GM19099 (cell line): ENCODE measurements around the gene SORCS2.

ENCODE experiments used
- POLR2A ChIP-seq: IDR thresholded peaks from 3 replicates; pipeline ENCODE4 v1.6.1; 2011; ENCODE audit warnings: low read depth; ENCODE audit not compliant: insufficient read length; ENCODE audit errors: extremely low read depth

Gene SORCS2

DNA sequence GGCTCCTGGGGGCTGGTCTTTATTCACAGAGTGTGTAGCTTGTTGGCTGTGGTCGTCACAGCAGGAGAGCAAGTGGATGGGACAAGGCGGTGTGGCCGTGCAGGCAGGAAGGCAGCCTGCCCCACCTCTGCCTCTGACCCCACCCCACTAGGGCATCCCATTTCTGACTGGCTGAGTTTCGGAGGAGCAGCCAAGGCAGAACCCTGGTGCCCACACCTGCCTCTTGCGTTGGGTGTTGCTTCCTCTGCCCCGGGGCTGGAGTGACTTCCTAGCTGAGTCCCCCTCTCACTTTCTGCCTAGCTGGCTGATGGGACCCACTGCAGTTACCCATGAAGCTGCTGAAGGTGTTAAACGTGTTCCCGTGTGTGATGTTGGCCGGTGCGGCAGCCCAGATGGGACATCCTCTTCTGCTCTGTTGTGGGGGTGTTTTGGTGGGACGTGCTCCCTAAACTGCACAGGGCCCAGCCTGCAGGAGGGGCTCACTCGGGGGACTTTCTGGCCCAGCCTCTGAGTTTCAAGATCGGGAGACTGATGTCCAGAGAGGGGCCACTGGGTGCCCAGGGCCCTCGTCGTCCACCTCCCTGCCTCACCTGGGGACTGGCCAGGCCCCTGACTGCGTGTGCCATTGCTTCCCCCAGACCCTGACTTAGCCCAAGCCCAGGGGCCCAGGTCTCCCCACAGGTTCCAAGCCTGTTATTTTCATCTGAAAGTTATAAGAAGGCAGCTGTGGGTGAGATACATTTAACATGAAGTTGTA, 140.9 kb downstream of the SORCS2 start:
- TF ChIP-seq POLR2A = no peak

GRCh38 chr4:7333801-7334421, 141.6 kb downstream of the SORCS2 start:
- no peak for TF ChIP-seq POLR2A

DNA sequence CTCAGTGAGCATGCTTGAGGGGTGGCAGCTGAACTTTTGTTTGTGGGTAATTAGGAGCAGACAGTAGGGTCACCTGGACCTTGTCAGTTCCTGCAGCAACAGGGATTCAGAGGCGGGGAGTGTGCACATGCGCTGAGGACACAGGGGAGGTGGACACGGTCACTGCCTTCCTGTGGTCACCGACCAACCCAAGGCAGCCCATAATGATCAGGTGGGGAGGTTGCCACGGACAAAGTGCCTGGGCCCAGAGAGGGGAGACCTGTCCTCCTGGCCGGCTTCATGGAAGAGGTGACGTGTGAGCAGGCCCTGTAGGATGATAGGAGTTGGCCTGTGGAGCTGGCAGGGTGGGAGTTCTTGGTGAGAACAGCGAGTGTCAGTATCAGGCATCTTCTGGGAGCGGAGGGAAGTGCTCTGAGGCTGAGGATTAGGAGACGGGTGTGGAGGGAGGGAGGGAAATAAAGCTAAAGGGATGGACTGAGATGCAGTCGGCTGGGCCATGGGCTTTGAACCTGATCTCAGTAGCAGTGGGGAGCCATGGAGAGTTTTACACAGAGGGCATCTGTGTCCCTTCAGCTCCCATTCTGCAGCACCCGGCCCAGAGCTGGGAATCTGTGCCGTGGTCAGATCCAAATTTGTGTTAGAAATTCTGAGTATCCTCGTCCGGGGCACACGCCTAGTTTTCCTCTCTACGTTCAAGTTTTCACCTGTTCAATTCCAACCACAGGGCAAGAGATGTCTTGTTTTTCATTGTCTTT, 142.4 kb downstream of the SORCS2 start:
- TF ChIP-seq POLR2A = no peak

DNA sequence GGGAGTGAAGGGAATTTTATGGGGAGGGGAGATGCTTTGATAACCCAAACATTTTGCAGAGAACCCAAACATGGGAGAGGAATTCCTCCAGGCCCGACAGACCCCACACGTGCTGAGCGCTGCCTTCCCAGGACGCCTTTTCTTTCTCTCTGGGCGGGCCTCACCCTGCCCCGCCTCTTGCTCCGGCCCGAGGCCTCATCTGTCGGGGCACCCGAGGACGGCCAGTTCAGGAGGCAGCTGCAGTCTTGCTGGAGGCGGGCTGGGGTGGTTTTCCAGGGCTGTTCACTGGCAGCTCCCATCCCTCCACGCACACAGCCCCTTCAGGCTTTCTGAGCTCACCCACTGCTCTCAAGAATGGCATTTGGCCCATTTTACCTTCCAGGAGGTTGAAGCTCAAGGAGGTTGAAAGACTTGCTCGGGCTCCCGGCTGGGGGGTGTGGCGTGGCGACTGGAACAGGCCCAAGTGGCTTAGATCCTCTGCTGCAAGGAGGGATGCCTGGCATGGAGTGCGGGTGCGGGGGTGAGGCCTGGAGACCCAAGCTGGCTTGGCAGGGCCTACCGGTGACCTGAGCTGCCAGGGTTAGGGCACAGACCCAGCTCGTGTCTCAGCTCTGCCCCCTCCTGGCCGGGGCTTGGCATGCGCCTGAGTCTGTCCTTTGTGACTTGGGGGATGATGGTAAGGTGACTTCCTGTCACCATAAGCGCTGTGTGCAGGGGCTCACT, 143.2 kb downstream of the SORCS2 start:
- no peak for TF ChIP-seq POLR2A

DNA sequence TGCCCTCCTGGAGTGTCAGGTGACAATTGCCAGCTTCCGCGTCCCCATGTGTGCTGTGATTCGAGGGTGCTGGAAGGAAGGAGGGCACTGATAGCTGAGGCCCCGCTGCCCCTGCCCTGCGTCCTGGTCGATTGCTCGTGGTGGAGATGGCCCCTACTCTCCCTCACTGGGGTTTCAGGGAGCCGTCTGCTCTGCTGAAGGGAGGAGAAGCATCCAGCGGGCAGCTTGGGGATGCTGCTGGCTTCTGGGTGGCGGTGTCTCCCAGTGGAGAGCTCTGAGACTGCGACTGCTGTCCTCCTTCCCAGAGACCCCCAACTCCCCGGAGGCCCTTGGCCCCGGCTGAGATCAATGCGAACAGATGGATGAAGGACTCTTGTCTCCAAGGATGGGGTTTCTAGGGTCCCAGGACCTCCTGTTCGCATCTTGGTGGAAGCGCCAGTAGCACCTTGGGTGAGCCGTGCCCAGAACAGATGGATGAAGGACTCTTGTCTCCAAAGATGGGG, 143.8 kb downstream of the SORCS2 start:
- no peak for TF ChIP-seq POLR2A

GRCh38 chr4:7336732-7337131, 144.4 kb downstream of the SORCS2 start:
- TF ChIP-seq POLR2A = no peak

DNA sequence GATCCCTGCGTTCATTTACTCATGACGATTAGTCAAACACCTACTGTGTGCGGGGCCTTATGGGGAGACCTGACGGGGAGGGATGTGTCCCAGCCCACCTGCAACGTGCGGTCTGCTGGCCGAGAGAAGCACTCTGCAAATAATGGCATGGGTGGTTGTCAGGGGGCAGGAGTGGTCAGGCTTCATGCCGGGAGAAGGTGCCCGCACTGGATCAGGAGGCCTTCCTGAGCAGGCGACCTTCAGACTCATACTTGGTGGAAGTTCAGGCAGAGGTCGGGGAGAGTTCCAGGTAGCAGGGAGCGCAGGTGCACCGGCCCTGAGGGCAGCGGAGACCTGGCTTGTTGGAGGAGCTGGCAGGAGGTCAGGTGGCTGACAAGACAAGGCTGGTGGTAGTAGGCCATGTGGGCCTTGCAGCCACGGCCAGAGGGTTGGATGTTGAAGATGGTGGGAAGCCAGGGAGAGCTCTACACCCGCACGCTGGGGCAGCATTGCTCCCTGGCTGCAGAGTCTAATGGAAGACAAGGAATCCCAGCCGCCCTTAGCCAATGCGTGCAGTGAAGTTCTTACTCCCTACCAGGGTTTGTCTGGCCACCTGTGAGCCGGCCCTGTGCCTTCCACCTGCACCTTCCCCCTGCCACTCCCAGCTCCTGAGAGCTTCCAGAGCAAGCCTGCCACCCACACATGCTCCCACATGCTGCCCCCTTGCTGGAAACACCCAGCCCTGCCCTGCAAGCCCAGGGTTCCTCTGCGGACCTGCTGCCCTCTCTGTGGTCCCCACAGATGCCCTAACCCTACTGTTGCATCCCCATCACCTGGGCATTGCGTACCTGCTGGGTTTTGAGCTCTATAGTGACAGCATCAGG, 145.1 kb downstream of the SORCS2 start:
- TF ChIP-seq POLR2A = no peak

DNA sequence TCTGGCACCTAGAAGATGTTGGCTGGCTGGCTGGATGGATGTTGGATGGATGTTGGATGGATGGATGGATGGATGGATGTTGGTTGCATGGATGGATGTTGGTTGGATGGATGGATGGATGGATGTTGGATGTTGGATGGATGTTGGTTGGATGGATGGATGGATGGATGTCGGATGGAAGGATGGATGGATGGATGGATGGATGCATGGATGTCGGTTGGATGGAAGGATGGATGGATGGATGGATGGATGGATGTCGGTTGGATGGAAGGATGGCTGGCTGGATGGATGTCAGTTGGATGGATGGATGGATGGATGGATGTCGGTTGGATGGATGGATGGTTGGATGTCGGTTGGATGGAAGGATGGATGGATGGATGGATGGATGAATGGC, 145.7 kb downstream of the SORCS2 start:
- no peak for TF ChIP-seq POLR2A

DNA sequence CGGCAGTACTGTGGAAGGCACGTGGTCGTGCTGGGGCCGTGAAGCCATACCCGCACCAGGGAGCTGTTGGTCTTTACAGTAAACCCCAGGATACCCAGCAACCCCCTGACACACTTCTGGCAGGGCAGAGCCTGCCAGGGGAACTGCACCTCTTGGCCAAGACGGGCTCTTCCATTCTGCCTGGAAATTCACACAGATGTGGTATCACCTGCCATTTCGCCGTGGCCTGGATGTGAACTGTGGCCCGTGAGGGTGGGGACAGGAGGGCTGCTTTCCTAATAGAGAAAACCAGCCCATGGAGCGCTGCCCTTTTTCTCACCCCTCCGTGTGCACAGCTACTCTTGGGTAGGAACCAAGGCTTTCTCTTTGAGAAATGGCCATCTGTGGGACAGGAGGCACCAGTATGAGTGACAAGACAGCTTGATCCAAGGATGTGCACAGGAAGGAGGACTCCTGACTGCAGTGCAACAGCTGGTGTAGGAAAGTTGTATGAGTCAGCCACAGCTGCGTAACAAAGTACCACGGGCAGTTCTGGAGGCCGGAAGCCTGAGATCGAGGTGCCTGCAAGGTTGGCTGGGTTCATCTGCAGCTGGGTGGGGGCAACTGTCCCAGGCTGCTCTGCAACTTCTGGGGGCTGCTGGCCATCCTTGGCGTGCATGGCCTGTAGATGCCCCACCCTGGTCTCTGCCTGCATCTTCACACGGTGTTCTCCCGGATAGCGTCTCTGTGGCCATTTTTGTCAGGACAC, 146.7 kb downstream of the SORCS2 start:
- TF ChIP-seq POLR2A = no peak

DNA sequence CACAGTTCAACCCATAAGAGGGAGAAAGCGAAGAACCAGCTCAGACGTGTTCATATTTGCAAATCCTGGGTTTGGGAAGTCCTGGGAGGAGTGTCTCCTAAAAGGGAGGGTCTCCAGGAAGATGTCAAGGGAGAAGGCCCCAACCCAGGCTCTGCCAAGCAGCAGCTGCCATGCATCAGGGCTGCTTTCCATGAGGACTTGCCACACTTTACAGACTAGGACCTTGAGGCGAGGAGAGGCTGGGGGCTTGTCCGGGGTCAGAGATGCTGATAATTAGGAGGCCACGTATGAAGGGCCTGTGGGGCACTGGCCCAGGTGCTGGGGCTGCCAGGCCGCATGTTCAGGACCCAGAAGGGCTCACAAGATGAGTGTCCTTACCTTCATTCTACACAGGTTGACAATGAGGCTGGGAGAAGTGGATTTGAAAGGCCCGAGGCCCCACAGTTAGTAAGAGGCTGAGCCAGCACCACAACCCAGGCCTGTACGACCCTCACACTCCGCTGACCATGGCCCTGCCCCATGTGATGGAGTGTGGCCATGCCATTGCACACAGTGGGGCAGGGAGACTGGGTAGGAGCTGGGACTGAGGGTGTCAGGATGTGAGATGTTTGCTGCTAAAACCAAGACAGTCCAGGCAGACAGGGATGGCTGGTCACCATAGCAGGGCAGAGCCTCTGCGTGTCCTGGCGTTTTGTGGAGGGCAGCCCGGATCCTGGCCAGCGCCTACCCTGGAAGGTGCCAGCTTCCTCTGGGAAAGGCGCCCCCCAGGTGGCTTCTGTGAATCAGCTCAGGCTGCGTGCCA, 147.6 kb downstream of the SORCS2 start:
- TF ChIP-seq POLR2A = no peak

GRCh38 chr4:7340553-7341433, 148.5 kb downstream of the SORCS2 start:
- TF ChIP-seq POLR2A = no peak
